Stimulated activated naive CD8-positive, alpha-beta T cell treated with anti-CD3 and anti-CD28 coated beads, Interleukin-15, Interleukin-2, amounts not matched to agents 100 ng/mL and 50 ng/mL, for 24 hours (primary cell): ENCODE data around the gene MRPL23.
A peak's percentile ranks its signal among the peaks of the same experiment; 100 is the strongest.
"Not testable (repeated sequence)": the region's sequence is repeated elsewhere in the genome, so short reads cannot be mapped to it uniquely, and the experiment has no call there.

Experiments used
- H3K27ac Mint-ChIP-seq: one replicate; pipeline ENCODE4 v1.8.0; 2021; ENCODE audit warnings: mild to moderate bottlenecking, mixed read lengths
- H3K27me3 Mint-ChIP-seq: one replicate; pipeline ENCODE4 v1.8.0; 2021; ENCODE audit warnings: mixed read lengths
- H3K36me3 Mint-ChIP-seq: one replicate; pipeline ENCODE4 v1.8.0; 2021; ENCODE audit warnings: low read depth, mixed read lengths
- H3K4me1 Mint-ChIP-seq: one replicate; pipeline ENCODE4 v1.8.0; 2021; ENCODE audit warnings: low read depth, mixed read lengths
- H3K4me3 Mint-ChIP-seq: one replicate; pipeline ENCODE4 v1.8.0; 2021; ENCODE audit warnings: mild to moderate bottlenecking, mixed read lengths
- H3K9me3 Mint-ChIP-seq: one replicate; pipeline ENCODE4 v1.8.0; 2021; ENCODE audit warnings: mixed read lengths

Gene MRPL23

GRCh38 chr11:1936072-1936780 lies 10.9 kb upstream of the MRPL23 start:
- H3K27me3 Mint-ChIP-seq, result no peaks in the 10 kb centered on the region
- no peaks in the 10 kb centered on the region for H3K36me3 Mint-ChIP-seq
- H3K27ac Mint-ChIP-seq, result no peak overlapping the region
- H3K9me3 Mint-ChIP-seq, result no peaks in the 10 kb centered on the region
- H3K4me3 Mint-ChIP-seq, result no peak overlapping the region
- peaks cover 4% of the 10 kb centered on the region for H3K4me1 Mint-ChIP-seq

GRCh38 chr11:1936781-1937615 lies 10.1 kb upstream of the MRPL23 start:
- Mint-ChIP-seq H3K4me1 (peaks cover 4% of the 10 kb centered on the region), H3K36me3 (no peaks in the 10 kb centered on the region), H3K27me3 (no peaks in the 10 kb centered on the region), H3K9me3 (no peaks in the 10 kb centered on the region), H3K27ac (no peak overlapping the region), H3K4me3 (no peak overlapping the region)

- Mint-ChIP-seq H3K36me3 (no peaks in the 10 kb centered on the region), H3K27me3 (no peaks in the 10 kb centered on the region), H3K27ac (no peak overlapping the region), H3K9me3 (no peaks in the 10 kb centered on the region), H3K4me3 (no peak overlapping the region), H3K4me1 (peaks cover 4% of the 10 kb centered on the region)
Measured at GRCh38 chr11:1937616-1938342, 9.4 kb upstream of the MRPL23 start.

- H3K36me3 Mint-ChIP-seq, result no peaks in the 10 kb centered on the region
Measured at GRCh38 chr11:1938343-1939005, 8.7 kb upstream of the MRPL23 start.

GRCh38 chr11:1939006-1939625 lies 8.0 kb upstream of the MRPL23 start:
- H3K36me3 Mint-ChIP-seq, result no peaks in the 10 kb centered on the region
- H3K27ac Mint-ChIP-seq, result peak overlapping the region; percentile 69
- no peak overlapping the region for H3K4me3 Mint-ChIP-seq
- H3K4me1 Mint-ChIP-seq, result peaks cover 4% of the 10 kb centered on the region
- H3K9me3 Mint-ChIP-seq, result no peaks in the 10 kb centered on the region
- H3K27me3 Mint-ChIP-seq, result no peaks in the 10 kb centered on the region

More at GRCh38 chr11:1938343-1939005, 8.7 kb upstream of the MRPL23 start:
- Mint-ChIP-seq H3K27ac (no peak overlapping the region), H3K4me1 (peaks cover 4% of the 10 kb centered on the region), H3K4me3 (no peak overlapping the region), H3K9me3 (no peaks in the 10 kb centered on the region), H3K27me3 (no peaks in the 10 kb centered on the region)

- H3K4me1 Mint-ChIP-seq, H3K27ac Mint-ChIP-seq, H3K9me3 Mint-ChIP-seq, H3K27me3 Mint-ChIP-seq, H3K4me3 Mint-ChIP-seq, H3K36me3 Mint-ChIP-seq: not testable (repeated sequence)
Measured at GRCh38 chr11:1939788-1940187, 7.3 kb upstream of the MRPL23 start.

GRCh38 chr11:1942558-1943260 lies 4.4 kb upstream of the MRPL23 start:
- Mint-ChIP-seq H3K27me3 (no peaks in the 10 kb centered on the region), H3K27ac (no peak overlapping the region), H3K4me1 (peaks cover 4% of the 10 kb centered on the region)

GRCh38 chr11:1943576-1943975 lies 3.6 kb upstream of the MRPL23 start:
- no peaks in the 10 kb centered on the region for H3K27me3 Mint-ChIP-seq
- no peaks in the 10 kb centered on the region for H3K9me3 Mint-ChIP-seq
- no peaks in the 10 kb centered on the region for H3K36me3 Mint-ChIP-seq
- peaks cover 4% of the 10 kb centered on the region for H3K4me1 Mint-ChIP-seq
- H3K4me3 Mint-ChIP-seq, result no peak overlapping the region
- H3K27ac Mint-ChIP-seq, result no peak overlapping the region

More at GRCh38 chr11:1942558-1943260, 4.4 kb upstream of the MRPL23 start:
- Mint-ChIP-seq H3K4me3 (no peak overlapping the region), H3K36me3 (no peaks in the 10 kb centered on the region), H3K9me3 (no peaks in the 10 kb centered on the region)

GRCh38 chr11:1943977-1944376 lies 3.2 kb upstream of the MRPL23 start:
- H3K27ac Mint-ChIP-seq, result no peak overlapping the region
- no peaks in the 10 kb centered on the region for H3K27me3 Mint-ChIP-seq
- peaks cover 4% of the 10 kb centered on the region for H3K4me1 Mint-ChIP-seq
- H3K9me3 Mint-ChIP-seq, result no peaks in the 10 kb centered on the region
- H3K4me3 Mint-ChIP-seq, result no peak overlapping the region
- no peaks in the 10 kb centered on the region for H3K36me3 Mint-ChIP-seq

GRCh38 chr11:1947592-1948237 lies 583 bp downstream of the MRPL23 start:
- H3K27me3 Mint-ChIP-seq, result no peaks in the 10 kb centered on the region
- H3K9me3 Mint-ChIP-seq, result no peaks in the 10 kb centered on the region
- no peak overlapping the region for H3K4me3 Mint-ChIP-seq
- no peaks in the 10 kb centered on the region for H3K4me1 Mint-ChIP-seq
- H3K36me3 Mint-ChIP-seq, result no peaks in the 10 kb centered on the region
- no peak overlapping the region for H3K27ac Mint-ChIP-seq

GRCh38 chr11:1948389-1948788 lies 1.3 kb downstream of the MRPL23 start:
- no peak overlapping the region for H3K4me3 Mint-ChIP-seq
- H3K4me1 Mint-ChIP-seq, result no peaks in the 10 kb centered on the region
- no peak overlapping the region for H3K27ac Mint-ChIP-seq
- H3K36me3 Mint-ChIP-seq, result no peaks in the 10 kb centered on the region
- H3K27me3 Mint-ChIP-seq, result no peaks in the 10 kb centered on the region
- no peaks in the 10 kb centered on the region for H3K9me3 Mint-ChIP-seq

GRCh38 chr11:1949302-1949701 lies 2.2 kb downstream of the MRPL23 start:
- H3K4me3 Mint-ChIP-seq, result no peak overlapping the region
- no peaks in the 10 kb centered on the region for H3K27me3 Mint-ChIP-seq
- no peaks in the 10 kb centered on the region for H3K4me1 Mint-ChIP-seq
- no peak overlapping the region for H3K27ac Mint-ChIP-seq
- H3K9me3 Mint-ChIP-seq, result no peaks in the 10 kb centered on the region
- no peaks in the 10 kb centered on the region for H3K36me3 Mint-ChIP-seq

GRCh38 chr11:1949922-1950321 lies 2.8 kb downstream of the MRPL23 start:
- H3K27ac Mint-ChIP-seq, result no peak overlapping the region
- H3K4me3 Mint-ChIP-seq, result no peak overlapping the region
- H3K27me3 Mint-ChIP-seq, result no peaks in the 10 kb centered on the region
- no peaks in the 10 kb centered on the region for H3K36me3 Mint-ChIP-seq
- no peaks in the 10 kb centered on the region for H3K4me1 Mint-ChIP-seq
- H3K9me3 Mint-ChIP-seq, result no peaks in the 10 kb centered on the region
